Breast epithelium (tissue), 3 donors: ENCODE measurements around the gene MTF2.

ENCODE experiments used
- POLR2A ChIP-seq: fragments of 450-650 bp; IDR thresholded peaks from one replicate; pipeline ENCODE4 v1.6.1; 2016; ENCODE audit warnings: antibody characterized with exemption, mild to moderate bottlenecking, moderate library complexity
- POLR2AphosphoS5 ChIP-seq, 3 donors: sonication (generic); formaldehyde crosslinking; IDR thresholded peaks; one replicate each; pipeline ENCODE4 v1.6.1; 2017; ENCODE audit warnings: antibody characterized with exemption in 3 of 3
- TF ChIP-seq, protein P1 (sequence below), 3 donors: fragments of 450-650 bp; IDR thresholded peaks; one replicate each; pipeline ENCODE4 v1.5.1; 2016 to 2017; ENCODE audit warnings: antibody characterized with exemption in 3 of 3, mild to moderate bottlenecking in 3 of 3, moderate library complexity in 3 of 3

GRCh38 chr1:93083979-93084378, 4.9 kb downstream of the MTF2 start:
- TF ChIP-seq, protein P1, sequence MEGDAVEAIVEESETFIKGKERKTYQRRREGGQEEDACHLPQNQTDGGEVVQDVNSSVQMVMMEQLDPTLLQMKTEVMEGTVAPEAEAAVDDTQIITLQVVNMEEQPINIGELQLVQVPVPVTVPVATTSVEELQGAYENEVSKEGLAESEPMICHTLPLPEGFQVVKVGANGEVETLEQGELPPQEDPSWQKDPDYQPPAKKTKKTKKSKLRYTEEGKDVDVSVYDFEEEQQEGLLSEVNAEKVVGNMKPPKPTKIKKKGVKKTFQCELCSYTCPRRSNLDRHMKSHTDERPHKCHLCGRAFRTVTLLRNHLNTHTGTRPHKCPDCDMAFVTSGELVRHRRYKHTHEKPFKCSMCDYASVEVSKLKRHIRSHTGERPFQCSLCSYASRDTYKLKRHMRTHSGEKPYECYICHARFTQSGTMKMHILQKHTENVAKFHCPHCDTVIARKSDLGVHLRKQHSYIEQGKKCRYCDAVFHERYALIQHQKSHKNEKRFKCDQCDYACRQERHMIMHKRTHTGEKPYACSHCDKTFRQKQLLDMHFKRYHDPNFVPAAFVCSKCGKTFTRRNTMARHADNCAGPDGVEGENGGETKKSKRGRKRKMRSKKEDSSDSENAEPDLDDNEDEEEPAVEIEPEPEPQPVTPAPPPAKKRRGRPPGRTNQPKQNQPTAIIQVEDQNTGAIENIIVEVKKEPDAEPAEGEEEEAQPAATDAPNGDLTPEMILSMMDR (IDR thresholded peaks at IDR 0.05), result no peak
- TF ChIP-seq POLR2AphosphoS5 (IDR thresholded peaks at IDR 0.05) (no peak), POLR2A (no peak)
